Measurements from ENCODE around the gene C16orf74. TPM values are rescaled to one million over a fixed set of nuclear protein-coding genes. Genes with fewer than 3 reads are reported as not detected.
A peak's percentile ranks its signal among the peaks of the same experiment; 100 is the strongest.

Gene C16orf74
- total RNA-seq, 1 donor from 2014 or later = 4.7 TPM

GRCh38 chr16:85778873-85779272 lies 28.0 kb upstream of the C16orf74 start:
- H3K4me1 Mint-ChIP-seq (ENCODE audit: low read depth, unreplicated experiment) = peaks cover 15% of the 10 kb centered on the region
- Histone ChIP-seq H3K36me3 (ENCODE audit: insufficient read depth, low read length) (peaks cover 37% of the 10 kb centered on the region), H3K9me3 (ENCODE audit: insufficient read depth, low read depth, low read length) (no peaks in the 10 kb centered on the region), H3K79me2 (ENCODE audit: insufficient read depth, low read length) (peaks cover 27% of the 10 kb centered on the region), H3K27me3 (ENCODE audit: insufficient read depth, low read length) (no peaks in the 10 kb centered on the region), H3K4me2 (ENCODE audit: low read length) (no peak overlapping the region), H2AFZ (ENCODE audit: low read depth, low read length) (no peak overlapping the region), H3K4me3 (ENCODE audit: insufficient read depth, low read depth, low read length) (no peak overlapping the region), H3K4me1 (ENCODE audit: insufficient read depth, low read length) (peaks cover 16% of the 10 kb centered on the region), H3K9ac (ENCODE audit: low read length) (no peak overlapping the region), H3K27ac (ENCODE audit: low read depth, low read length) (no peak overlapping the region), H4K20me1 (ENCODE audit: insufficient read depth, low read length) (peaks cover 55% of the 10 kb centered on the region)
- H3K27me3 Mint-ChIP-seq (ENCODE audit: low read depth, unreplicated experiment) = no peaks in the 10 kb centered on the region
- H3K4me3 Mint-ChIP-seq (ENCODE audit: unreplicated experiment) = no peak overlapping the region
- DNase-seq (ENCODE audit: low read depth) (no peak), FAIRE-seq (no peak)
- H3K36me3 Mint-ChIP-seq (ENCODE audit: low read depth, unreplicated experiment) = peaks cover 9% of the 10 kb centered on the region
- no peak overlapping the region for H3K27ac Mint-ChIP-seq (ENCODE audit: unreplicated experiment)
- TF ChIP-seq EZH2 (IDR thresholded peaks at IDR 0.05; ENCODE audit: insufficient read depth, low read length) (no peak), CTCF (IDR thresholded peaks at IDR 0.05; ENCODE audit: insufficient read depth, low read depth, low read length) (no peak)
- no peaks in the 10 kb centered on the region for H3K9me3 Mint-ChIP-seq (ENCODE audit: unreplicated experiment)

- Mint-ChIP-seq H3K9me3 (ENCODE audit: unreplicated experiment) (no peaks in the 10 kb centered on the region), H3K4me1 (ENCODE audit: low read depth, unreplicated experiment) (peaks cover 15% of the 10 kb centered on the region), H3K27me3 (ENCODE audit: low read depth, unreplicated experiment) (no peaks in the 10 kb centered on the region), H3K4me3 (ENCODE audit: unreplicated experiment) (no peak overlapping the region), H3K27ac (ENCODE audit: unreplicated experiment) (peak overlapping the region; percentile 12), H3K36me3 (ENCODE audit: low read depth, unreplicated experiment) (peaks cover 9% of the 10 kb centered on the region)
- Histone ChIP-seq H3K27me3 (ENCODE audit: insufficient read depth, low read length) (no peaks in the 10 kb centered on the region), H3K27ac (ENCODE audit: low read depth, low read length) (no peak overlapping the region), H3K4me2 (ENCODE audit: low read length) (peak overlapping the region; percentile 26), H3K9me3 (ENCODE audit: insufficient read depth, low read depth, low read length) (no peaks in the 10 kb centered on the region), H3K4me3 (ENCODE audit: insufficient read depth, low read depth, low read length) (no peak overlapping the region), H4K20me1 (ENCODE audit: insufficient read depth, low read length) (peaks cover 44% of the 10 kb centered on the region), H3K4me1 (ENCODE audit: insufficient read depth, low read length) (peaks cover 16% of the 10 kb centered on the region), H3K36me3 (ENCODE audit: insufficient read depth, low read length) (peaks cover 37% of the 10 kb centered on the region), H3K79me2 (ENCODE audit: insufficient read depth, low read length) (peaks cover 16% of the 10 kb centered on the region), H3K9ac (ENCODE audit: low read length) (no peak overlapping the region), H2AFZ (ENCODE audit: low read depth, low read length) (no peak overlapping the region)
- FAIRE-seq (no peak), DNase-seq (ENCODE audit: low read depth) (peak; percentile 9)
- TF ChIP-seq CTCF (IDR thresholded peaks at IDR 0.05; ENCODE audit: insufficient read depth, low read depth, low read length) = no peak
- no peak for TF ChIP-seq EZH2 (IDR thresholded peaks at IDR 0.05; ENCODE audit: insufficient read depth, low read length)
These were observed 26.9 kb upstream of the C16orf74 start for GRCh38 chr16:85777583-85778310.

- FAIRE-seq (no peak), DNase-seq (ENCODE audit: low read depth) (no peak)
- H3K9me3 ChIP-seq (ENCODE audit: insufficient read depth, low read depth, low read length) = no peaks in the 10 kb centered on the region
- H3K4me1 ChIP-seq (ENCODE audit: insufficient read depth, low read length) = peaks cover 10% of the 10 kb centered on the region
- peaks cover 22% of the 10 kb centered on the region for H3K36me3 ChIP-seq (ENCODE audit: insufficient read depth, low read length)
- peaks cover 15% of the 10 kb centered on the region for H4K20me1 ChIP-seq (ENCODE audit: insufficient read depth, low read length)
- TF ChIP-seq EZH2 (IDR thresholded peaks at IDR 0.05; ENCODE audit: insufficient read depth, low read length) (no peak), CTCF (IDR thresholded peaks at IDR 0.05; ENCODE audit: insufficient read depth, low read depth, low read length) (no peak)
- H3K79me2 ChIP-seq (ENCODE audit: insufficient read depth, low read length) = no peaks in the 10 kb centered on the region
- H3K36me3 Mint-ChIP-seq (ENCODE audit: low read depth, unreplicated experiment) = peaks cover 8% of the 10 kb centered on the region
- H3K4me2 ChIP-seq (ENCODE audit: low read length) = no peak overlapping the region
- H3K4me3 ChIP-seq (ENCODE audit: insufficient read depth, low read depth, low read length) = no peak overlapping the region
- no peak overlapping the region for H3K9ac ChIP-seq (ENCODE audit: low read length)
- H3K27ac Mint-ChIP-seq (ENCODE audit: unreplicated experiment) = no peak overlapping the region
- no peak overlapping the region for H3K4me3 Mint-ChIP-seq (ENCODE audit: unreplicated experiment)
- no peaks in the 10 kb centered on the region for H3K27me3 ChIP-seq (ENCODE audit: insufficient read depth, low read length)
- H2AFZ ChIP-seq (ENCODE audit: low read depth, low read length) = no peak overlapping the region
- H3K27ac ChIP-seq (ENCODE audit: low read depth, low read length) = no peak overlapping the region
- peaks cover 15% of the 10 kb centered on the region for H3K4me1 Mint-ChIP-seq (ENCODE audit: low read depth, unreplicated experiment)
- no peaks in the 10 kb centered on the region for H3K9me3 Mint-ChIP-seq (ENCODE audit: unreplicated experiment)
- H3K27me3 Mint-ChIP-seq (ENCODE audit: low read depth, unreplicated experiment) = no peaks in the 10 kb centered on the region
These were observed 23.9 kb upstream of the C16orf74 start for GRCh38 chr16:85774811-85775210.
